ENCODE results near the gene TSHZ2. TPM values are rescaled to one million over a fixed set of nuclear protein-coding genes. Genes with fewer than 3 reads are reported as not detected.
"Not testable (repeated sequence)": the region's sequence is repeated elsewhere in the genome, so short reads cannot be mapped to it uniquely, and the experiment has no call there.

Gene TSHZ2
- total and polyA plus RNA-seq, 2 of the 4 experiments (the other 2 are of a cell fraction), result under 0.01 to 0.02 TPM

- H3K79me1 ChIP-seq (ENCODE audit: low read depth in 1 of 2, low read length in 2 of 2); H3K14ac ChIP-seq (replicated peaks; ENCODE audit: low read depth, low read length); POLR2A ChIA-PET (ENCODE audit: unreplicated experiment); H3K56ac ChIP-seq (ENCODE audit: extremely low read depth, insufficient read depth, low read length); H2BK120ac ChIP-seq (ENCODE audit: low read depth, low read length); ATAC-seq (ENCODE audit: low read depth); H2AFZ ChIP-seq (replicated peaks; ENCODE audit: low read length, poor library complexity); H3K4me1 ChIP-seq (ENCODE audit: control insufficient read depth, insufficient read depth, low read length); H3K4ac ChIP-seq (ENCODE audit: low read depth, low read length); BruUV-seq (replicated peaks); intact Hi-C loops (cut with micrococcal nuclease); H4K20me1 ChIP-seq (ENCODE audit: insufficient read depth, low read length); H3K27me3 ChIP-seq (ENCODE audit: control insufficient read depth, insufficient read depth, low read length); H3K36me3 ChIP-seq (ENCODE audit: control insufficient read depth, insufficient read depth, low read length); CTCF ChIA-PET; H3K23ac ChIP-seq (ENCODE audit: low read depth, low read length); in situ Hi-C loops (cut with MboI; ENCODE audit: low sequenced_read_pairs); H2AK9ac ChIP-seq (replicated peaks; ENCODE audit: low read depth, low read length, poor library complexity); H4K8ac ChIP-seq (ENCODE audit: low read depth in 2 of 2, low read length in 2 of 2); H3K9ac ChIP-seq (ENCODE audit: low read depth, low read length); H2BK15ac ChIP-seq (ENCODE audit: low read depth, low read length); H2BK5ac ChIP-seq (ENCODE audit: low read depth, low read length, poor library complexity, severe bottlenecking); H3K27ac ChIP-seq (ENCODE audit: insufficient read depth, low read length); H3K9me3 ChIP-seq (ENCODE audit: control insufficient read depth, insufficient read depth, low read length); H3K18ac ChIP-seq (ENCODE audit: low read depth, low read length); H3K4me3 ChIP-seq (ENCODE audit: insufficient read depth, low read depth, low read length); H2BK20ac ChIP-seq (ENCODE audit: low read depth, low read length); H3K4me2 ChIP-seq (ENCODE audit: low read depth, low read length); H4K5ac ChIP-seq (ENCODE audit: low read depth, low read length); dilution Hi-C loops (cut with HindIII; ENCODE audit: low sequenced_read_pairs, unreplicated experiment); H2AK5ac ChIP-seq (ENCODE audit: low read depth, low read length); H3K9me1 ChIP-seq (ENCODE audit: insufficient read depth, low read length); DNase-seq; H4K91ac ChIP-seq (ENCODE audit: insufficient read depth, low read depth, low read length): not testable (repeated sequence)
Observed at GRCh38 chr20:52966543-52966942, 5.6 kb upstream of the TSHZ2 start.

All from IMR-90 (cell line).